MV-4-11 (cell line): ENCODE results near the gene LUC7L.
"Not testable (repeated sequence)": the region's sequence is repeated elsewhere in the genome, so short reads cannot be mapped to it uniquely, and the experiment has no call there.

Experiments
- DNase-seq: peaks from one replicate; lab custom pipeline; 2025; lab: John Stamatoyannopoulos, UW

Gene LUC7L

GRCh38 chr16:164827-165538 is 64.3 kb downstream of the LUC7L start:
- DNase-seq, result no peak

- DNase-seq, result not testable (repeated sequence)
Measured at GRCh38 chr16:164134-164823, 65.0 kb downstream of the LUC7L start.

DNA sequence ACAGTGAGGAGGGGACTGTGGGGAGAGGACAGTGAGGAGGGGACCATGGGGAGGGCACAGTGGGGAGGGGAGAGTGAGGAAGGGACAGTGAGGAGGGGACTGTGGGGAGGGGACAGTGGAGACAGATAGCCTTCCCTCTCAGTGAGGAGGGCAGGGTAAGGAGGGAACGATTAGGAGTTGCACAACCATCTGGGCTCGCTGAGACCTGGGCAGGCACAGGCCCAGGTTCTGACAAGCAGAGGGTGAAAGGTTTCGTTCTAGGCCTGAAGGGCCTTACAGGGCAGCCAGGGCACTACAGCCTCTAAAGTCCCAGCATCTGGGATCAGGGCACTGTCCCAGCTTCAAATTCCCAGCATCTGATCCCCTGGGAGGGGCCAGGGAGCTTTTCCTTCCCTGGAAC is 65.6 kb downstream of the LUC7L start:
- not testable (repeated sequence) for DNase-seq

DNA sequence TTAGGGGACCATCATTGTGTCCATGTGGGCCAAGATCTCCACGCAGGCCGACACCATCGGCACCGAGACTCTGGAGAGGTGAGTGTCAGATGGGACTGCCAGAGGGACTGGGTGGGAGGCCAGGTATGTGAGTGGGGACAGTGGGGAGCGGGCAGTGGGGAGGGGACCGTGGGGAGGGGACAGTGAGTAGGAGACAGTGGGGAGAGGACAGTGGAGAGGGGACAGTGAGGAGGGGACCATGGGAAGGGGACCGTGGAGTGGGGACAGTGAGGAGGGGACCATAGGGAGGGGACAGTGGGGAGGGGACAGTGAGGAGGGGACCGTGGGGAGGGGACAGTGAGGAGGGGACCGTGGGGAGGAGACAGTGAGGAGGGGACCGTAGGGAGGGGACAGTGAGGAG is 66.1 kb downstream of the LUC7L start:
- DNase-seq, result not testable (repeated sequence)

DNA sequence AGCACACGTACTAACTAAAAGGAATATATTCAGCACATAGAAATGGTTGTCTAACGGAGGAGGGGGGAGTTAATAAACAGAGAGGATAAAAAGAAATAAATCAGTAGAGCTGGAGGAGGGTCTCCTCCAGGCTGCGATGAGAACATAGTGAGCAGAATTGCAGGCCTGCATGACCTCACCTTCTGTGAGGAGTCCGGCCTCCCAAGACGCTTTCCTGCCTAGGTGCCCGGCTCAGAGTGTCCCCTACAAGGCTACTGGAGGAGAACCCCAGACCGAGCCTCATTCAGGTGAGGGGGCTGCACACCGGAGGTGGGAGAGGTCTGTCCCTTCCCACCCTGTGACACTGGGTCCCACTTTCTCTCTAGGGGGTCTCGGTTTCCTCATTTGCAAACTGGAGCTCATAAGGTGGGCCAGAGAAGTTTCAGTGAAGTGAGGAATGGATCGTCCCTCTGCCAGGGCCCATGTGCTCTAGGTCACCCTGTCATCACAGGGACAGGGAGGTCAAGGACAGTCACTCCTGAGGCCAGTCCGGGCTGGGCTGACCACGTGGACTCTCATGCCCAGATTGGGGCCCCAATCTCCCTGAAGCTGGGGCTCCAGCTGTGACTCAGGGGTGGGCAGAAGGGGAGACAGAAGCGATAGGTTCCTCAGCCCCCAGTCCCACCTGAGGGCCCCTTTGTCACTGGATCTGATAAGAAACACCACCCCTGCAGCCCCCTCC is 66.8 kb downstream of the LUC7L start:
- DNase-seq, result no peak

- DNase-seq, result no peak
Measured at GRCh38 chr16:160691-161190, 68.5 kb downstream of the LUC7L start.

DNA sequence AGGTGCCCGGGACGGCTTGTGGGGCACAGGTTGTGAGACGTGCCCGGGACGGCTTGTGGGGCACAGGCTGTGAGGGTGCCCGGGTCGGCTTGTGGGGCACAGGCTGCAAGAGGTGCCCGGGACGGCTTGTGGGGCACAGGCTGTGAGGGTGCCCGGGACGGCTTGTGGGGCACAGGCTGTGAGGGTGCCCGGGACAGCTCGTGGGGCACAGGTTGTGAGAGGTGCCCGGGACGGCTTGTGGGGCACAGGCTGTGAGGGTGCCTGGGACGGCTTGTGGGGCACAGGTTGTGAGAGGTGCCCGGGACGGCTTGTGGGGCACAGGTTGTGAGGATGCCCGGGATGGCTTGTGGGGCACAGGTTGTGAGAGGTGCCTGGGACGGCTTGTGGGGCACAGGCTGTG is 69.0 kb downstream of the LUC7L start:
- not testable (repeated sequence) for DNase-seq

GRCh38 chr16:159136-159849 is 70.0 kb downstream of the LUC7L start:
- no peak for DNase-seq

DNA sequence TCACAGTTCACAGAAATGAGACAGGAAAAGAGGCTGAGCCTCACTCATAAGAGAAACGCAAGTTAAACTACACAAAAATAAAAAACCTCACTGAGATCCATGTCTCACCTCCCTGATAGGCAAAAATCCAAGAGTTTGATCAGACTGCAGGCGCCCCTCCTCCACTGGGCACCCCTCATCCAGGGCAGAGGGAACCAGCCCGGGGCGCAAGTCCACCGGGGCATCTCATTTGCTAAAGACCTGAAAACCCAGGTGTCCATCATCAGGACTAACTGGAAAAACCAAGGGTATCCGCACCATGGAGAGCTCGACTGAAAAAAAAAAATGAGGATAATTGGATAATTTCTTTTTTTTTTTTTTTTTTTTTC is 74.2 kb downstream of the LUC7L start:
- no peak for DNase-seq

DNA sequence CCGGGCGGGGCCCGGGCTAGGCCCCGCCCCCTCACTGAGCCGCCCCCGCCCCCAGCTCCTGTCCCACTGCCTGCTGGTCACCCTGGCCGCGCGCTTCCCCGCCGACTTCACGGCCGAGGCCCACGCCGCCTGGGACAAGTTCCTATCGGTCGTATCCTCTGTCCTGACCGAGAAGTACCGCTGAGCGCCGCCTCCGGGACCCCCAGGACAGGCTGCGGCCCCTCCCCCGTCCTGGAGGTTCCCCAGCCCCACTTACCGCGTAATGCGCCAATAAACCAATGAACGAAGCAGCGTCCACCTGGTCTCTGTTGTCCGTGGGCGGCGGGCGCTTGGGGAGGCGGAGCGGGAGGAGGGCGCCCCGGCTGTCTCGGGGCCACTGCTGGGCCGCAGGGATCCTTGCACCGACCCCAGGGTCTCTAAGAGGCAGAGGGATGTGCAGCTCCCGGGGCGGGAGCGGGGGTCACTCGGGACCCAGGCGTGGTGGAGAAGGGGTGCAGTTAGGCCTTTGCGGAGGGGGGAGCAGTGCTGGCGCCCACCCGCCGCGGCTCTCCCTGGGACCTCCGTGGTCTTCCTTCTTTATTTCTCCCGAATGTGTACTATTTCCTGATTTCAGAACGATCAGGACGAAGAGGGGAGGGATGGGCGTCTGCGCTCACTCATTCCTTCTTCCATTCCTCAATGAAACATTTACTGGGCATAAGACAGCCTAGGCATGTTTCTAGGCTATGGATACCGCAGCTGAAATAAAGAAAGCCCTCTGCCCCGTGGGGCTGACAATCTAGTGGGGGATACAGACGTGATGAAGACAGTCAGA is 74.8 kb downstream of the LUC7L start:
- DNase-seq, result no peak

DNA sequence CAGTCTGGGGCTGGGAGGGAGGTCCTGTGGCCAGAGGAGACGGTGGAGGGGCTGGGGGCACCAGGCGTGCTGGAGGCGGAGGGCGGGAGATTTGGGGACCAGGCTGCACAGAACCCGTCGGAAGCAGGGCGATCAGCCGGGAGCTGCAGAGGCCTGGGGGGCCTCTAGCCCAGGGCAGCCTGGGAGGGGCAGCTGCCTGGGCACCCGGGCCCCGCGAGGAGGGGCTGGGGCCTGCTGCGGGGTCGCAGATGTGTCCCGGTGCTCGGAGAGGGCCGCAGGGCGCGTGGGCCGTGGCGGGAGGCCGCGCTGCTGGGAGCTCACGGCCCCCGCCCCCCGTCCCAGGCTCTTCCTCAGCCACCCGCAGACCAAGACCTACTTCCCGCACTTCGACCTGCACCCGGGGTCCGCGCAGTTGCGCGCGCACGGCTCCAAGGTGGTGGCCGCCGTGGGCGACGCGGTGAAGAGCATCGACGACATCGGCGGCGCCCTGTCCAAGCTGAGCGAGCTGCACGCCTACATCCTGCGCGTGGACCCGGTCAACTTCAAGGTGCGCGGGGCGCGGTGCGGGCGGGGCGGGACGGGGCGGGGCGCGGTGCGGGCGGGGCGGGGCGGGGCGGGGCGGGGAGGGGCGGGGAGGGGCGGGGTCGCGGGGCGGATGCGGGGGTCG is 75.6 kb downstream of the LUC7L start:
- DNase-seq, result not testable (repeated sequence)

DNA sequence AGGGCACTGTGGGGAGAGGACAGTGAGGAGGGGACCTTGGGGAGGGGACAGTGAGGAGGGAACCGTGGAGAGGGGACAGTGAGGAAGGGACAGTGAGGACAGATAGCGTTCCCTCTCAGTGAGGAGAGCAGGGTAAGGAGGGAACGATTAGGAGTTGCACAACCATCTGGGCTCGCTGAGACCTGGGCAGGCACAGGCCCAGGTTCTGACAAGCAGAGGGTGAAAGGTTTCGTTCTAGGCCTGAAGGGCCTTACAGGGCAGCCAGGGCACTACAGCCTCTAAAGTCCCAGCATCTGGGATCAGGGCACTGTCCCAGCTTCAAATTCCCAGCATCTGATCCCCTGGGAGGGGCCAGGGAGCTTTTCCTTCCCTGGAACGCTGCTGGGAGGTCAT is 76.1 kb downstream of the LUC7L start:
- DNase-seq, result not testable (repeated sequence)

- DNase-seq, result no peak
Measured at GRCh38 chr16:152141-153128, 76.8 kb downstream of the LUC7L start, which contains the start of gene HBZ. Gene HBZ, plus strand, starts transcription at chr16:152644. Its CDS starts 266 bp downstream, at chr16:152910.

- DNase-seq, result no peak
Measured at GRCh38 chr16:149024-149660, 80.1 kb downstream of the LUC7L start.

- no peak for DNase-seq
Measured at GRCh38 chr16:146646-147045, 82.6 kb downstream of the LUC7L start.

GRCh38 chr16:144797-145252 is 84.4 kb downstream of the LUC7L start:
- no peak for DNase-seq

DNA sequence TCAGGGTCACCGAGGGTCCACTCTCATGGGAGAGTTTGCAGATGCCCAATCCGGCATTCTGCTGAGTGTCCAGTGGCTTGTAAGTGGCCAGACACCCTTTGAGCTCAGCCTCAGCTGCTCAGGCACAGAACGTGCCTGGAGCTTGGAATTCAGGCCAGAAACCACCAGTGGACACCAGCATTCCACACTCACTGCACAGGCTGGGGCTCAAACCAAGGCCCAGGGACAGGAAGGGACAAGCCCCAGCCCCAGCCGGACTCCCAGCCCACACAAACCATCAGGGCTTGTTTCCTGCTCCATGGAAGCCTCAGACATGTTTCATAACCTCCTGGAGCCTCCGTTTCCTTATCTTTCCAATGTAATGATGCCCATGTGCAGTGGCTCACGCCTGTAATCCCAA is 85.8 kb downstream of the LUC7L start:
- no peak for DNase-seq

DNA sequence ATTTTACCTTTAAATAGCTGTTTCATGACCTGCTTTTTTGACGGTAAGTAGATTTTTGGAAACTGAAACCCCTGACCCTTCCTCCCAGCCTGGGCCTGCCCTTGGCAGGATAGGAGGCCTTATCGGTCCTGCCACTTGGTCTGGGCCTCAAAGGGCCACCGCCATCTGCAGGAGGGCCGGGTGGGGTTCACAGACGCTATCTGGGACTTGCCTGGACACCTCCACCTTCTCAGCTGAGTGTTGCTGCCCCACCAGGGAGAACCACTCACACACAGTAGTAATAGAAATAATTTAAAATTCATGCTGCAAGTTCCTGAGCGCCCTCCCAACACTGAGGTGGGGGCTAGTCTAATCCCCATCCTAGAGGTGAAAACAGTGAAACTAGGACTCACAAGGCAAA is 86.2 kb downstream of the LUC7L start:
- no peak for DNase-seq

DNA sequence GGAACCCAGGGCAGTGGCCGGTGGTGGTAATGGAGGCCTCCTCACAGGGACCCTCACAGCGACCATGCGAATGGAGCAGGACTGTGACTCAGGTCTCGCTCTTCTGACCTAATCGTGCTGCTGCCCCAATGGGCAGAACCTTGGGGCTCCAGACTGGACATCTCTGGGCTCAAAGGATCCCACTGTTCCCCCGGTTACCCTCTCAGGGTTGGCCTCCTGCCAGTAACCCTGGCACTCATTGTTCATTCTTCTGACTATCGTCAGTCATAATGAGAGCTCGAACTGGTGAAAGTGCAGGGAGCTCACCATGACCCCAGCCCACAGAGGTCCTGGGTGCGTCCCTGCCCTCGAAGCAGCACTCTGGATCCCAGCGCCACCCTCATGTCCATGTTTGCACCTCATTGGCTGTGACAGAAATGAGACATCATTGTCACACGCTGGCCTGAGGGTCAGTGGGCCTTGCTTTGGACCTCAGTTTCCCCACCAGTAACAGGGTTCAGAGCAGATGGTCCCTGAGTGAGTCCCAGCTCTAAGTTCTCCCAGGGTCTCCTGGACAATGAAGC is 86.8 kb downstream of the LUC7L start:
- no peak for DNase-seq
